Esophagus muscularis mucosa (tissue), 4 donors: ENCODE measurements around the gene RAI1. TPM values are rescaled to one million over a fixed set of nuclear protein-coding genes. Genes with fewer than 3 reads are reported as not detected.
A peak's percentile ranks its signal among the peaks of the same experiment; 100 is the strongest.

Source experiments
- DNase-seq: peaks from one replicate; pipeline ENCODE4 v3.0.0-alpha.2; 2017; ENCODE audit errors: extremely low spot score
- H3K27ac ChIP-seq, 4 donors: fragments of 200-600 bp; sonication (generic); replicated peaks in 1 of 4; 1 replicate in 3 of 4; 2 replicates in 1 of 4; pipeline ENCODE4 v1.5.1; 2016 to 2019; ENCODE audit warnings: mild to moderate bottlenecking in 1 of 4
- H3K27me3 ChIP-seq, 4 donors: fragments of 200-600 bp; sonication (generic); one replicate each; pipeline versions ENCODE4 v1.5.1 to v1.6.0; 2016 to 2019
- H3K36me3 ChIP-seq, 4 donors: fragments of 200-600 bp; sonication (generic); one replicate each; pipeline ENCODE4 v1.5.1; 2016 to 2019
- H3K4me1 ChIP-seq, 4 donors: fragments of 200-600 bp; sonication (generic); one replicate each; pipeline ENCODE4 v1.5.1; 2016 to 2019
- H3K4me3 ChIP-seq, 4 donors: fragments of 200-600 bp; sonication (generic); 1 replicate in 2 of 4; 2 replicates in 2 of 4; pipeline ENCODE4 v1.5.1; 2016 to 2019; ENCODE audit warnings: mild to moderate bottlenecking in 4 of 4, moderate library complexity in 1 of 4
- H3K9me3 ChIP-seq, 4 donors: fragments of 200-600 bp; sonication (generic); 1 replicate in 3 of 4; 2 replicates in 1 of 4; pipeline ENCODE4 v1.5.1; 2016 to 2019
- CTCF ChIP-seq, 3 experiments: fragments of 200-600 bp in 2 of 3; fragments of 450-650 bp in 1 of 3; sonication (generic) in 2 of 3; IDR thresholded peaks; one replicate each; pipeline ENCODE4 v1.5.1; 2017 to 2019; ENCODE audit warnings: antibody characterized with exemption in 3 of 3, mild to moderate bottlenecking in 2 of 3, moderate library complexity in 1 of 3
- EP300 ChIP-seq: sonication (generic); formaldehyde crosslinking; IDR thresholded peaks from one replicate; pipeline ENCODE4 v1.6.1; 2017; ENCODE audit warnings: antibody characterized with exemption
- POLR2A ChIP-seq: fragments of 450-650 bp; IDR thresholded peaks from one replicate; pipeline ENCODE4 v1.6.1; 2017; ENCODE audit warnings: antibody characterized with exemption, moderate library complexity, mild to moderate bottlenecking, low read depth
- POLR2AphosphoS5 ChIP-seq, 2 donors: sonication (generic); formaldehyde crosslinking; IDR thresholded peaks; one replicate each; pipeline ENCODE4 v1.6.1; 2017; ENCODE audit warnings: antibody characterized with exemption in 2 of 2
- WGBS: methylation state at CpG from one replicate; pipeline ENCODE4 v1.1.5; 2018; 5-methylcytosine and 5-hydroxymethylcytosine counted together
- intact Hi-C: fragments of 100-400 bp; cut with DNase I; formaldehyde crosslinking; loops from one replicate; pipeline ENCODE4 v1.15.1; 2023
- total RNA-seq, 4 donors: library from RNA; depleted of rRNA; stranded (reverse); fragments of >200 nt; gene quantifications; one replicate each; pipeline versions ENCODE4 v1.1.0 to v1.2.1, GENCODE V29; 2016

Gene RAI1
- total RNA-seq, 4 donors from 2014 or later: 18.7 to 41.3 (median 28.3) TPM

GRCh38 chr17:17718251-17718650, 37.0 kb downstream of the RAI1 start:
- TF ChIP-seq POLR2AphosphoS5 (IDR thresholded peaks at IDR 0.05) (no peak), POLR2A (no peak), CTCF (IDR thresholded peaks at IDR 0.05) (no peak), EP300 (no peak)
- WGBS: 75% methylated on average over 5 of the region's 5 CpGs
- intact Hi-C loops: no loop called here
- H3K4me1 ChIP-seq: peaks cover 57 to 97% (median 66%) of the 10 kb centered on the region in 4 donors
- no peaks in the 10 kb centered on the region for H3K27me3 ChIP-seq
- no peaks in the 10 kb centered on the region for H3K9me3 ChIP-seq
- no peak for DNase-seq
- no peaks in the 10 kb centered on the region for H3K36me3 ChIP-seq
- H3K4me3 ChIP-seq: no peak overlapping the region
- H3K27ac ChIP-seq: peak overlapping the region in 2 of 4 donors; percentile 85 to 89

GRCh38 chr17:17719199-17719940, 38.1 kb downstream of the RAI1 start:
- peaks cover 50 to 97% (median 66%) of the 10 kb centered on the region in 4 donors for H3K4me1 ChIP-seq
- H3K4me3 ChIP-seq: no peak overlapping the region
- 85% methylated on average over 6 of the region's 6 CpGs for WGBS
- H3K27me3 ChIP-seq: no peaks in the 10 kb centered on the region
- TF ChIP-seq EP300: no peak
- TF ChIP-seq POLR2A: no peak
- no peak for TF ChIP-seq POLR2AphosphoS5 (IDR thresholded peaks at IDR 0.05)
- TF ChIP-seq CTCF (IDR thresholded peaks at IDR 0.05): no peak
- H3K27ac ChIP-seq: peak overlapping the region in 1 of 4 donors; percentile 0
- H3K9me3 ChIP-seq: no peaks in the 10 kb centered on the region
- H3K36me3 ChIP-seq: no peaks in the 10 kb centered on the region
- no peak for DNase-seq
- intact Hi-C loops: no loop called here

- 80% methylated on average over 1 of the region's 3 CpGs for WGBS
- TF ChIP-seq EP300: no peak
- Histone ChIP-seq H3K9me3 (no peaks in the 10 kb centered on the region), H3K27me3 (no peaks in the 10 kb centered on the region), H3K4me3 (no peak overlapping the region), H3K4me1 (peaks cover 50 to 97% (median 66%) of the 10 kb centered on the region in 4 donors), H3K36me3 (no peaks in the 10 kb centered on the region), H3K27ac (no peak overlapping the region)
- DNase-seq: no peak
- intact Hi-C loops: no loop called here
These were observed 38.8 kb downstream of the RAI1 start for GRCh38 chr17:17719966-17720543.

- no peak for TF ChIP-seq POLR2A
- TF ChIP-seq CTCF (IDR thresholded peaks at IDR 0.05): no peak
- TF ChIP-seq EP300: no peak
- no peak for TF ChIP-seq POLR2AphosphoS5 (IDR thresholded peaks at IDR 0.05)
These were observed 39.9 kb downstream of the RAI1 start for GRCh38 chr17:17721140-17721668.

More at GRCh38 chr17:17721140-17721668, 39.9 kb downstream of the RAI1 start:
- no peak for DNase-seq
- intact Hi-C loops: no loop called here
- Histone ChIP-seq H3K27ac (peak overlapping the region in 2 of 4 donors; percentile 84 to 85), H3K4me1 (peaks cover 48 to 97% (median 68%) of the 10 kb centered on the region in 4 donors), H3K27me3 (no peaks in the 10 kb centered on the region), H3K9me3 (no peaks in the 10 kb centered on the region), H3K4me3 (no peak overlapping the region), H3K36me3 (no peaks in the 10 kb centered on the region)
- WGBS: 93% methylated on average over 2 of the region's 2 CpGs
